Jurkat, Clone E6-1 (cell line): ENCODE results near the gene CA5B.
"Not testable (repeated sequence)": the region's sequence is repeated elsewhere in the genome, so short reads cannot be mapped to it uniquely, and the experiment has no call there.

Experiments
- DNase-seq: peaks from one replicate; pipeline ENCODE4 v3.0.0-alpha.2; 2011; ENCODE audit warnings: low read depth, low spot score
- H3K4me3 ChIP-seq: 2 replicates; pipeline ENCODE4 v1.5.1; 2011; ENCODE audit warnings: mild to moderate bottlenecking, low read length, control low read depth, moderate library complexity

CA5B gene

GRCh38 chrX:15745179-15745578 lies 7.1 kb downstream of the CA5B start:
- H3K4me3 ChIP-seq: no peak overlapping the region
- DNase-seq: no peak

GRCh38 chrX:15746651-15747050 lies 8.6 kb downstream of the CA5B start:
- not testable (repeated sequence) for H3K4me3 ChIP-seq, DNase-seq

- no peak overlapping the region for H3K4me3 ChIP-seq
- DNase-seq: no peak
Measured at GRCh38 chrX:15747626-15748173, 9.6 kb downstream of the CA5B start.

GRCh38 chrX:15748841-15749240 lies 10.8 kb downstream of the CA5B start:
- H3K4me3 ChIP-seq: no peak overlapping the region
- DNase-seq: no peak

GRCh38 chrX:15749642-15750610 lies 11.9 kb downstream of the CA5B start:
- H3K4me3 ChIP-seq: no peak overlapping the region
- DNase-seq: peak; percentile 35

GRCh38 chrX:15750611-15751154 lies 12.6 kb downstream of the CA5B start:
- H3K4me3 ChIP-seq: no peak overlapping the region

GRCh38 chrX:15751155-15751819 lies 13.2 kb downstream of the CA5B start:
- no peak overlapping the region for H3K4me3 ChIP-seq
- DNase-seq: peak; percentile 63

More at GRCh38 chrX:15750611-15751154, 12.6 kb downstream of the CA5B start:
- DNase-seq: no peak

- no peak for DNase-seq
- H3K4me3 ChIP-seq: no peak overlapping the region
Measured at GRCh38 chrX:15755091-15755490, 17.0 kb downstream of the CA5B start.

GRCh38 chrX:15758140-15758539 lies 20.1 kb downstream of the CA5B start:
- no peak overlapping the region for H3K4me3 ChIP-seq
- DNase-seq: no peak

GRCh38 chrX:15759886-15760285 lies 21.8 kb downstream of the CA5B start:
- H3K4me3 ChIP-seq, DNase-seq: not testable (repeated sequence)

GRCh38 chrX:15761564-15762191 lies 23.6 kb downstream of the CA5B start:
- H3K4me3 ChIP-seq: no peak overlapping the region
- DNase-seq: no peak

- H3K4me3 ChIP-seq: no peak overlapping the region
- no peak for DNase-seq
Measured at GRCh38 chrX:15769300-15769954, 31.4 kb downstream of the CA5B start.

GRCh38 chrX:15781961-15782699 lies 44.1 kb downstream of the CA5B start:
- DNase-seq: no peak
- no peak overlapping the region for H3K4me3 ChIP-seq

- DNase-seq: no peak
Measured at GRCh38 chrX:15785176-15785750, 47.2 kb downstream of the CA5B start.

GRCh38 chrX:15786915-15787314 lies 48.8 kb downstream of the CA5B start:
- no peak for DNase-seq
- no peak overlapping the region for H3K4me3 ChIP-seq

More at GRCh38 chrX:15785176-15785750, 47.2 kb downstream of the CA5B start:
- no peak overlapping the region for H3K4me3 ChIP-seq

GRCh38 chrX:15789979-15790768 lies 52.1 kb downstream of the CA5B start, which contains the start of gene ZRSR2:
ZRSR2 (plus strand) TSS chrX:15790484; CDS start chrX:15790496, 12 bp downstream.
- peak; percentile 76 for DNase-seq
- peak within 1 kb of the TSS; percentile 72 for H3K4me3 ChIP-seq

GRCh38 chrX:15790769-15791290 lies 52.8 kb downstream of the CA5B start:
- H3K4me3 ChIP-seq: peak overlapping the region; percentile 72
- no peak for DNase-seq
